ENCODE results near the gene TOGARAM1.

The TOGARAM1 gene

DNA sequence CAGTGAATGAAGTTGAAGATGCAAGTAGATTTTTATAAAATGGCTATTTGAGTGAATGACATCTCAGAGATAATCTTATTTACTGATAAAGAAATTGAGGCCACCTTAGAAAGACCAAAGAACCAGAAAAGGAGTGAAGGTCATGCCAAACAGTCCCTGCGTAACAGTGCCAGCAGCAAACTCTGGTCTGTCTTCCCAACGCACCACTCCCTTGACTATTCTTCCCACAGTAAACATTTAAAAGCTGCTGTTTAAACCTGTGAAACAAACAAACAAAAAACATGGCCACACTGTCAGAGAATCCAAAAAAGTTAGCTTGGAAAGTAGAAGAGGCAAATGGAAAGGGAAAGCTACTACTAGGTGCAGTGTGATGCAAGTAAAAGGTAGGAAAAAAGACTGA lies 120.4 kb downstream of the TOGARAM1 start:
- TF ChIP-seq, protein P1, sequence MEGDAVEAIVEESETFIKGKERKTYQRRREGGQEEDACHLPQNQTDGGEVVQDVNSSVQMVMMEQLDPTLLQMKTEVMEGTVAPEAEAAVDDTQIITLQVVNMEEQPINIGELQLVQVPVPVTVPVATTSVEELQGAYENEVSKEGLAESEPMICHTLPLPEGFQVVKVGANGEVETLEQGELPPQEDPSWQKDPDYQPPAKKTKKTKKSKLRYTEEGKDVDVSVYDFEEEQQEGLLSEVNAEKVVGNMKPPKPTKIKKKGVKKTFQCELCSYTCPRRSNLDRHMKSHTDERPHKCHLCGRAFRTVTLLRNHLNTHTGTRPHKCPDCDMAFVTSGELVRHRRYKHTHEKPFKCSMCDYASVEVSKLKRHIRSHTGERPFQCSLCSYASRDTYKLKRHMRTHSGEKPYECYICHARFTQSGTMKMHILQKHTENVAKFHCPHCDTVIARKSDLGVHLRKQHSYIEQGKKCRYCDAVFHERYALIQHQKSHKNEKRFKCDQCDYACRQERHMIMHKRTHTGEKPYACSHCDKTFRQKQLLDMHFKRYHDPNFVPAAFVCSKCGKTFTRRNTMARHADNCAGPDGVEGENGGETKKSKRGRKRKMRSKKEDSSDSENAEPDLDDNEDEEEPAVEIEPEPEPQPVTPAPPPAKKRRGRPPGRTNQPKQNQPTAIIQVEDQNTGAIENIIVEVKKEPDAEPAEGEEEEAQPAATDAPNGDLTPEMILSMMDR (conservative IDR thresholded peaks at IDR 0.05; ENCODE audit: low read depth): no peak
- H3K27ac ChIP-seq: no peak overlapping the region
- ChIA-PET POLR2A (ENCODE audit: low non-redundant PET) (no interaction called here), CTCF (no interaction called here)
- no peak for DNase-seq (ENCODE audit: low spot score)

DNA sequence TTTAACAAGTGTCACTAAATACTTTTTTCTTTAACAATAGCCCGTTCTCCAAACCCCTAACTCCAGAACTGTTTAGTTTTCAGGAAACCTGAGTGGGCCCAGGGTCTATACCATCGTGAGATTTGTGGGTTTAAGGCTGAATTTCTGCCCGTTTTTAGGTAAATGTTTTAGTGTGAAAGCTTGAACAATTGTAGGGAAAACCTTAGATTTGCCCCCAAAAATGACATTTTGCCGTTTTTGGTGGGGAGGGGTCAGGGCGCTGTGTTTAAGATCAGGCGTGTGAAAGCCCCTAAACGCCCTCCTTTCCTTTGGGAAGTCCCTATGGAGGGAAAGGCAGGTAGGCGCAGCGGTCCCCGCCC lies 121.6 kb downstream of the TOGARAM1 start:
- peak overlapping the region; percentile 88 for H3K27ac ChIP-seq
- ChIA-PET POLR2A (ENCODE audit: low non-redundant PET) (no interaction called here), CTCF (no interaction called here)
- TF ChIP-seq, protein P1 (conservative IDR thresholded peaks at IDR 0.05; ENCODE audit: low read depth): no peak
- DNase-seq (ENCODE audit: low spot score): no peak

DNA sequence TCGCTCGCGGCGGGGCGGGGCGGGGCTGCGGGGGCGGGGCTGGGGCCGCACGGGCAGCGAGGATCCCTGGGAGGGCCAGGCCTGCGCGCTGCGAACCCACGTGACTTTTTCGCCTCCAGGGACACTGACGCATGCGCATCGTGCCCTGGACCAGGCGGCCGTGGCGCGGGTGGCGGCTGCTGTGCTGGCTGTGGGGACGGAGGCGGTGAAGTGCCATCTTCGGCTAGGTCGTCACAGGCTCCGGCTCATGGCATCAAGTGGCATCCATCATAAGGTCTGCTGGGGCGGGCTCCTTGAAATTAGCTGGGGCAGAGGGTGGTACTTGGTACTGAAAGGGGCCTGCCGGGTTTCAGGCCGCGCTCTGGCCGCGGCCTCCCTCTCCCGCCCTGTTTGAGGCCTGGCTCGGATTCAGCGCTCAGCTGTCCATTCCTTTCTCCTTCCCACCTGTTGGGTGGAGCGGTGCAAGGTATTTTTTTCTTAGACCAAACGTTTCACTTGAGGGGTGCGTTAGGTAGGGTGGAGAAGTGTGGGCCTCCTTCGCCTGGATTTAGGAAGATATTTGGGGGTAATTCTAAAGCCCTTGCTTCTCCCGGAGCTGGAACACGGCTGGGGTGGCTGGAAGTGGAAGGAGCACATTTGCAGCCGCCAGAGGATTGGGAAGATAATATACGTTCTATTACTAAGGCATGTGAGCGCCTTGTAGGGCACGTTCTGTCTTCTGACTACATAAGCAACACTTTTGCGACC lies 122.2 kb downstream of the TOGARAM1 start, which contains the start of gene PRPF39:
TSS of gene PRPF39 (plus strand) at position 141 of the 747 bp plus-strand sequence. CDS start 11,124 bp downstream, outside the sequence.
- TF ChIP-seq, protein P1 (conservative IDR thresholded peaks at IDR 0.05; ENCODE audit: low read depth): no peak
- DNase-seq (ENCODE audit: low spot score): peak; percentile 95
- H3K27ac ChIP-seq: peak within 1 kb of the TSS; percentile 88
- ChIA-PET POLR2A (ENCODE audit: low non-redundant PET) (no interaction called here), CTCF (no interaction called here)

DNA sequence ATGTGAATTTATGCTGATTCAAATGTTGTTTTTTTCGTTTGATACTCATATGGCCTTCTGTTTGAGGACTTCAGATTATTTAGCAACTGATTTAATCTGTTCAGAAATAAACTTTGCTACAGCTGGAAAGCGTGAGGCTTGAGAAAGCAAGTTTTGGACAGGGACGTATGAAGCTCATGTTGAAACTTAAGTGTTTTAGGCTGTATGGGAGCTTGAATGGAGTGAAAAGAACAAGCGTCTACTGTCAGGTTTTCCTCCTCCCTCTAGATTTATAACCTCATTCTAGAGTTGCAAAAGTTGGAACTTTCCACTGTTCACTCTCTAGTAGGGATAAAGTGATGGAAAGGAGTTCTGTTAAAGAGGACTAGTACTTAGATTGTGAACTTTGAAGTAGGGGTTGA lies 123.0 kb downstream of the TOGARAM1 start:
- no peak overlapping the region for H3K27ac ChIP-seq
- ChIA-PET POLR2A (ENCODE audit: low non-redundant PET) (no interaction called here), CTCF (no interaction called here)
- TF ChIP-seq, protein P1 (conservative IDR thresholded peaks at IDR 0.05; ENCODE audit: low read depth): no peak
- DNase-seq (ENCODE audit: low spot score): no peak

DNA sequence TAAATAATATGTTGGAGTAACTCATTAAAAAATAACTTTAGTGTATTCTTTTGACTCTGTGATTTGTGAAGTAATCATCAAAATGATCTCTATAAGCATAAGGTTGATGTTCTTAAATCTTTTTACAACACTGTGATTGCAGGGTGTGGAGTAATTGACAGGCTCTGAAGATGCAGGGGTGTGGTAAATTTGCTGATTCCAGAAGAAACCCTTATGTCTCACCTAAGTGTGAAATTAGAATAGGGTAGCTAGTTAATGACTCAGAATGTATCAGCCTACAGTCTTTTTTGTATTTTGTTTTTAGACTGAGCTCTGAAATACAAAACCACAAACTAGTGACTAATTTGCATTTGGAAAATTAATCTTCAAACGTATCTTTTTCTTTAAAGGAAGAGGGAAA lies 127.8 kb downstream of the TOGARAM1 start:
- TF ChIP-seq, protein P1 (conservative IDR thresholded peaks at IDR 0.05; ENCODE audit: low read depth): no peak
- H3K27ac ChIP-seq: no peak overlapping the region
- ChIA-PET CTCF (interaction anchor here (1.1 kb wide), 1 partner anchor 25 kb away, joined by 3 read pairs; no protein-coding TSS in a partner anchor), POLR2A (ENCODE audit: low non-redundant PET) (no interaction called here)
- DNase-seq (ENCODE audit: low spot score): peak; percentile 66

DNA sequence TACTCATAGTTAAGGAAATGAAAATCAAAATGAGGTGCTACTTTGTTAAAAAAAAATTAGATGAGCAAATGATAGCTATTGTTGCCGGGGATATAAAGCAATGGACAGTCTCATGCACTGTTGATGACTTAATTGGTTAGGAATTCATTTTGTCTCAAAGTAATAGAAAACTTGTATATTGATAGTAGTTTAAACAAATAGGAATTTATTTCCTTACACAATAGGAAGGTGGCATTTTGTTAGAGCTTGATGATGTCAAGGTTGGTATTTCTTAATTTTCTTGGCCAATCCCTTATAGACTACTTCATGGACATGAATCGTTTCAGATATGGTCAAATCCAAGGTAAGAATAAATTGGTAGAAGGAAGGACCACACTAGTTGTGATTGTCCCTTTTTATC lies 129.7 kb downstream of the TOGARAM1 start:
- no peak overlapping the region for H3K27ac ChIP-seq
- TF ChIP-seq, protein P1 (conservative IDR thresholded peaks at IDR 0.05; ENCODE audit: low read depth): no peak
- peak; percentile 23 for DNase-seq (ENCODE audit: low spot score)
- CTCF ChIA-PET: interaction anchor here (0.5 kb wide), 1 partner anchor 8 kb away, joined by 3 read pairs; no protein-coding TSS in a partner anchor
- POLR2A ChIA-PET (ENCODE audit: low non-redundant PET): no interaction called here

Data from RWPE1 (cell line).